Measurements from ENCODE around the gene CPNE5.
A peak's percentile ranks its signal among the peaks of the same experiment; 100 is the strongest.

The CPNE5 gene

DNA sequence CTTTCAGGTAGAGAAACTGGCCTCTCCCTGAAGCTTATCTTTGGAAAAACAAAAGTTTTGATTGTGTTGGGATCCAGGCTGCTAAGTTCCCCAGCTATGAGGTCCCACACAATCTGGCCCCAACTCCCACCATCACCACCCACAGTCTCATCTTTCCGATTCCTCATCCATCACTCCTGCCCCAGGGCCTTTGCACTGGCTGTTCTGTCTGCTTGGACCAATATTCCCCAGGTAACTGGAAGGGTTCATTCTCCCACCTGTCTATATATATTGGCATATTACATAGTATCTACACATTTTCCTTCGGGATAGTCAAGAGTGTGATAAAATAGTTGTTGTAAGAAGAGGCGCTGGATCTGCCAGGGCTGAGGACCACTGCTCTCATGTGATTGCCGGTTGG lies 52.0 kb downstream of the CPNE5 start:
- no peak for DNase-seq

DNA sequence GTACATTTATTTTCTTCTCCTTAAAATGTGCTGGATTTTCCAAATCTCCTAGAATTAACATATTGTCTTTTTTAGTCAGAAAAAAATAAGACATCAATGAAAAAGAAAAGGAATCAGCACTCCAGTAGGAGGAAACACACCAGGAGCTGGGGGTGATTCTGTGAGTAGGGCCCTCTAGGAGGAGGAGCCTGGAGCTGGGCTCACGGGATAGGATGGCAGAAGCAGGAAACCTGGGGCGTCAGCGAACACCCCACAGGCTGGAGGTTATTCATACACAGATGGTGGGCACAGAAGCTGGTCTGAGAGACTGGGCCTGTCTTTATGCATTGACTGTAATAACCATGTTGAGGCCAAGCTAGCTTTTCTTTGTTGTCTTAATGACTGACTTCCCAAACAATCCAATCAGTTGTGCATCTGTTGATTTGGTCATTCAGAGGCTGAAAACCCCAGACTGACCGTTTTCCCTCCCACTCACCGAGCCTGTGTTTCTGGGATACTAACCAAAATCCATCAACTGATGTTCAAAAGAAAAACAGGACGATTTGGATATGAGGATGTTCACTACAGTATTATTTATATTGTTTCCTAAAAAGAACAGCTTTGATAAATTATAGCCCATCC lies 53.1 kb downstream of the CPNE5 start:
- DNase-seq = no peak

DNA sequence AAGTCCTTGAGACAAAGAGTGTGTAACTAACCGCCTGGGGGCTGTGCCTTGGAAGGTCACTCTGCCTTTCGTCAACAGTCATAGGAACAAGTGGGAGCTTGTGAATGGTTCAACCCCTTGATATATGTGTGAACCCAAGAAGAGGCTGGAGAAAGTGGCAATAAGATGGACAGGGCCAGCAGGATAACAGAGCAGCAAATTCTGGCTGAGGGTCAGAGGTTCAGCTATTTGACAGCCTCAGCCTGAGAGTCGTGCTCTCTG lies 54.9 kb downstream of the CPNE5 start:
- DNase-seq = no peak

DNA sequence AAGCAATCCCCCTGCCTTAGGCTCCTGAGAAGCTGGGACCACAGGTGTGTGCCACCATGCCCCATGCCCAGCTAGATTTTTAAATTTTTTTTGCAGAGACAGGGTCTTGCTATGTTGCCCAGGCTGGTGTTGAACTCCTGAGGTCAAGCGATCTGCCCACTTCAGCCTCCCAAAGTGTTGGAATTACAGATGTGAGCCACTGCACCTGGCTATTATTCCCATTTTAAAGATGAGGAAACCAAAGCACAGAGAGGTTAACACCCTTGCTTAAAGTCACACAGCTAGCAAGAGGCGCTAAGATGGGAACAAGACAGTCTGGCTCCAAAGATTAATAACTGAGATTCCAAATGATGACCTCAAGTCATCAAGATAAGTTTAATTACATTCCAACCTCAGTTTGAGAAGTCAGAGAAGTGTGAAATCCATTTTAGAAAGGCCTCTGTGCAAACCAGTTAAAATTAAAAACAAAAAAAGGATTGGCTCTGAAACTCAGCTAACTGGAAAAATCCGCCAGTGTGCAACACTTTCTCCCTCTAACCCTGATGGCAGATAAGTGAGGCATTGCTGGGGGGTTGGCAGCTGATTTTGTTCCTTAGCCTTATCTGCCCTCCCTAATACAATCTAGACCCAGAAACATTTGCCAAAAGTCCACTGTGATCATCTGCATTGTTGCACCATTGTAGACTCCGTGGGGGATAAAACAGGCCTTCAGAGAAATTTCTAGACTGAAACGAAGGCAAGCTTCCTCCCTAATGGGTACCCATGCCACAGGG lies 55.5 kb downstream of the CPNE5 start:
- DNase-seq = no peak

DNA sequence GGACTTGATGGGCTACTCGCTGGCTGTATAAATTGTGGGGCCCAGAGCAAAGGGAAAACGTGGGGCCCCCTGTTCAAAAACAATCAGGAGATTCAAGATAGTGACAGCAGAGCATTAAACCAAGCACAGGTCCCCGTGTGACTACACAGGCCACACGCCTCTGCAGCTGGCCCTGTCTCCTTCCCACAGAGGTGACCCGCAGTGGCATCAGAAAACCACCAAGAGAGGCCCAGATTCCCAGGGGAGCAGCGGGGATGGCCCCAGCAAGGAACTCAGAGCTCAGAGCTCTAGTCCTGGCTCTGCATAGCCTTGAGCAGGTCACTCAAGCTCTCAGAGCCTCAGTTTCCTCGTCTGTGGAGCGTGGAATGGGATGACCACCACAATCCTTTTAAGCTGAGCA lies 57.6 kb downstream of the CPNE5 start:
- DNase-seq = no peak

DNA sequence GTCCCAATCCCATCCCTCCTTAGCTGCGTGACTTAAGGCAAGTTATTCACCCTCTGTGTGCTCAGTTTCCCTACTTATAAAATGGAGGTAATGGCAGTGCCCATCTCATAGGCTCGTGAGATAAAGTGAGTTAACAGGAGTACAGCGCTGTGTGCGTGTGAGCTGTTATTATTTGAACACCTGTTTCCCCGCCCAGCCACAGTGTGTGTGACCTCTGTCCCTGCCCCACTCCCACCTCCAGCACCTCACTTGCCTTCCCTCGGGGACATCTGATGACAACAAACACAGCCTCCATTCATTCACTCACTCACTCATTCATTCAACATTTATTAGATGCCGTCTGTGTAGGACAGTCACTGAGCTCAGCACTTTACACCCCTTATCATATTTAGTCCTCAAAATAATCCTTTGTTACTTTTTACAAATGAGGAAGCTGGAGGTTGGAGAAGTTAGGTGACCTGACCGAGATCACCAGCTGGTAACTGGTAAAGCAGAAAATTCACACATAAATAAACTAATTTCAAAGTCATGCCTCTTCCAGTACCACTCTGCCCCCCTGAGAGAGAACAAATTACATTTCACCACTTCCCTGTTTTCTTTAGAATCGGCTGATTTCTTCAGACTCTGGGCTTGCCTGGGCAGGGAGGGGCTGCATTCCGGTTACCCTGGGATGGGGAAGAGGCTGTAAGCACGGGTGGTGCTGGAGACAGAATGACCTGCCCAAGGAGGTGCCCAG lies 58.6 kb downstream of the CPNE5 start:
- no peak for DNase-seq

DNA sequence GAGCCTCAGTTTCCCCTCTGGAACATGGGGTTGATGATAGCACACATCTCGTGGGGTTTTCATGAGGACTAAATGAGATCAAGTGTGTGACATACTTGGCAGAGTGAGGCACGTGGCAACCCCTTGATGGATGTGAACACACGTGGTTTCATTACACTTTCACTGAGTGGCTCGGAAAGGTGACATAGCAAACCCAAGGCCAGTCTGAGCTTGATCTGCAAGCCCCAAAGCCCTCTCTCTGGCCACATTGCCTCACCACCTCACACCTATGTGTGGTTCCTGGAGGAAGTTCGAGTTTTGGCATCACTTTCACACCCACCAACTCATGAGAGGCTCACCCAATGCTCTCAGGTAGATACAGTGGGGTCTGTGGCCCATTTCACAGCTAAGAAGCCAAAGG lies 60.0 kb downstream of the CPNE5 start:
- DNase-seq = no peak

DNA sequence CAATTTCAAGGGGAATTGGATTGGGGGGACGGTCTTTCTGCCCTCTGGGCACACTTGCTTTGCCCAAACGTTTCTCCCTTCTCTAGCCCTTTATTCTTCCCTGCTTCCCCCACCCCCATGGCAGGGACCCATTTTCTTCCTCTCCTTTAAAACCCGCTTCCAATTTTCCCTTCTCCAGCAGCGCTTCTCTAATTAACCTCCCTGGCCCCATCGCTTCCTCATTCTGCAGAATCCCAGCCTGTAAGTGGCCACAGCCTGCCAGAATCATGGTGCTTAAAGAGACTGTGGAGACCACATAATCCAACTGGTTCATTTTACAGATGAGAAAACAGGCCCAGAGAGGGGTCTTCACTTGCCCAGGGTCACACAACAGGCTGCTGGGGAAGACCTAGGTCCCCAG lies 61.4 kb downstream of the CPNE5 start:
- no peak for DNase-seq

DNA sequence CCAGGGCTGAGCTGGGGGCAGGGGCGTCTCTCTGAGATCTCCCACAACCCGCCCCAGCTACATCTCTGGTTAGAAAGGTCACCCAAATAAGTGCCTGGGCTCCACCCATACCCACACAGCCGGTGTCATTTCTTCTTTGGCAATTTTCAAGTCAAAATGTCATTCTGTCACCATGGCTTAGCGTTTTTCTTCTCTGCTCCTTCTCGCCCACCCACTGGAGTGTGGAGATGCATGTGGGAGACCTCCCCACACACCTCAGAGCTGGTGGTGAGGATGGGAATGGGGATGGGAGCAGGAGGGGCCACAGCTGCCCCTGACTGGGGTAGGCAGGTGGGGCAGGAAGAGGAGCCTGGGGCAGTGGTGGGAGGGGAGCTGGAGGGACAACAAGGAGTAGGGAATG lies 63.1 kb downstream of the CPNE5 start:
- DNase-seq = no peak

DNA sequence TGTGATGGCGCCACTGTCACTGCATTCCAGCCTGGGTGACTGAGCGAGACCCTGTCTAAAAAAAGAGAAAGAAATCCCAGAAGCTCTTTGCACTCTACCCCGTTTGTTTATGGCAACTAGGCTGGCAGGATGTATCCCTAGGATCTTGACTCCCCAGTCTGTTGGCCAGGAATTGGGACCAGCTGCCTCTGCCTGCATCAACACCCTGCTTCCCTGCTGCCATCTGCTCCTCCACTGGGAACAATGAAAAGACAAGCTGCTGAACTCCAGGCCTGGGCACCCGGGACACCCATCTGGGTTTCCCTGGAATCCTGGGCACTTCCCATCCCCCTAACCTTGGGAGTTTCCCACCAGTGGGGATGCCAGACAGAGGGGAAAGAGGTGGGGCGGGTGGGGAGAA lies 64.9 kb downstream of the CPNE5 start:
- DNase-seq = no peak

DNA sequence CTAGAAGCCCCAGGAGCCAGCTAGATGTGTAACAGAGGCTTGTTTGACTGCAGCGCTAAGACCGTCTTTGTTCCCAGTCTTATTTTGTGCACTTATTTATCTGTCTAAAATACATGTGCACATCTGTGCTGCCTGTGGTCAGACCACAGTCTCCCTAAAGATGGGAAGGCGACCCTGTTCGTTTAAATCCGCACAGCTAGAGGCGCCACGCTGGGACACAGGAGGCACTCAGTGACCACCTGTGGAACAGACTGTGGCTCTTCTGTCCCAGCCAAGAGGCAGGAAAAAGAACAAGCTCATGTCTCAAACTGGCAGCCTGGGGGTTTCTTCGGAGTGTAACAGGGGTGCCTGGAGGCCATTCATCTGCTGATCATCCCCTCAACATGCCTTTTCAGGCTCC lies 66.8 kb downstream of the CPNE5 start:
- no peak for DNase-seq

DNA sequence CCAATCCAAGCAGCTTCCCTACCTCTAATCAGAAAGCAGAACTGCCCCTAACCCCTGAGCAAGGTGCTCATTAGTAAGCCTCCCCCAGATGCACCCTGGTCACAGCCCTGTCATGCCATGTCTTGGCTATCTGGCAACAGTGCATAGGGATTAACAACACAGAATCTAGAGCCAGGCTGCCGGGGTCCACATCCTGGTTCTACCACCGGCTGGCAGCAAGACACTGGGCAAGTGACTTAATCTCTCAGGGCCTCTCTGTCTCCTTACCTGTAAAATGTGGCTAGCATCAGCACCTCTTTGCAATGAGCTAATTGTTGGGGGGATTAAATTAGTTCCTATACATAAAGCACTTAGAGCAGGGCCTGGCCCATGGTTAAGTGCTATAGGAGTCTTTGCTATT lies 68.1 kb downstream of the CPNE5 start:
- no peak for DNase-seq

DNA sequence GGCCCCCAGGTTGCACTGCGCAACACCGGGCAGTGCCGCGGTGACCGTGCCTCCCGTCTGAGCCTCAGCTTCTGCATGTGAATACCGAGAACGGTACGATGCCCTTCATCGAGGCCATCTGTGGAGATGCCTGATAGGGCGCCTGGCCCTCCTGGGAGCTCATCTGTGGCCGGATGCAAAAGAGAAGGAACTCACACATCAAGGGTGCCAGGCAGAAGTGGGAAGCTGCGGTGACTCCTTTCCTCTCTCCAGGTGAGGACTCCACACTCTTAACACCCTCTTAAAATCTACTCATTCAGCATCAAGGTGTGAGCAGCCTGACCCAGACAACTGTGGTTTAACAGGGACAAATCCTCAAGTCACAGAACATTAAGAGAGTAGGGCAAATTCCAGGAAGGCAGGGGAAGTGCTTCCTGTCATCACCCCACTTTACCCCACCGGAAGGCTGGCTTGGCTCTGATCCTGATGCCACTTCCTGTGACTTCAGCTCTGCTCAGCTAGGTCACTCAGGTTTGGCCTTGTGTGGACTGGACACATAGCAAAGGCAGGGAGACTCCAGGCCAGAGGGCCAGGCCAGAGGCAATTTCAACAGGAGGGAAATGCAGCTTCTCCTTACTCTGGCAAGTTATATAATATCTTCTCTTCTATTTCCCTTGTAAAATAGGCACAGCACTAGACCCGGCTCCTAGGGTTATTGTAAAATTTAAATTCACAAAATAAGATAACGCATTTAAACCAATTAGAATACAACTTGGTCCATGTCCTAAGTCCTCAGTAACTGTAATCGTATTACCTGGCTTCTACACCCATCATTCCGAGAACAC lies 69.4 kb downstream of the CPNE5 start:
- DNase-seq = no peak

DNA sequence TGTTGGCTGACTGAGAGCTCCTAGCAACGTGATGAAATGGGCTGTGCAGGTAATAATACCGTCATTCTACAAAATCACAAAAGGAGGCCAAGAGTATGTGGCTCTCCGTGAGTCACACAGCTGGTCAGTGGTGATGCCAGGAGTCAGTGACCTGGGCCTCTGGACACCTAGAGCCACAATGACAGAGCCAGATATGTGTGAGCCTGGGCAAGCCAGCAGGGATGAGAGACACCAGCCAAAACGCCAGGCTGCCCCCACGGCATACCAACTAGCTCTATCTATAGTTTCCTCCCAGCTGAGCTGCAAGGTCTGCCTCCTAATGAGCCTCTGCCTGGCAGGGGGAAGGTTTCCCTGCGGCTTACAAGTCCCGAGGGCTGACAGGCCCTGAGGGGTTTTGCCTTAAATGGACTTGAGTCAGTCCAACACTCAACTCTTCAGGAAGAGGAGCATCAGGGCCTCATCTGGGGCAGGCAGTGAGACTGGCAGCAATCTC lies 70.0 kb downstream of the CPNE5 start:
- DNase-seq = no peak

DNA sequence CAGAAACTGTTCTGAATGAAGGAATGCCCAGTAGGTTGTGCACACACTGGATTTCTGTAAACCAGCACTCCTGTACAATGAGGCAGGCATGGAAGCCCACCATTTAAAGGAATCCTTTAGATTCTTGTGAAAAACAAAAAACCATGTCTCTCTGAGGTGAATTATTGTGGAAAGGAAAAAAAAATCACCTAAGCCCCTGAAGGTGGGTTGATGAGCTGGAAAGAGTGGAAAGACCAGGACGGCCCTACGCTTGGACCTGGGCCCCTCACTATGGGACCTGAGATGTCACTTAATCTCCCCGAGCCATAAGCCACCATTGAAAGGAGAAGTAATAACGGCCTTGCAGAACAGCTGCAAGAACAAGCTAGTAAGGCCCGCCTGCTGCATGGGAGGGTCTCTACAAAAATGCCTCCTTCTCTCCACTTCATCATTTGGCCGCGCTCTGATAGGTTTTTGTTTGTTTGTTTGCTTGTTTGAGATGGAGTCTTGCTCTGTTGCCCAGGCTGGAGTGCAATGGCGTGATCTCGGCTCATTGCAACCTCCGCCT lies 72.8 kb downstream of the CPNE5 start:
- no peak for DNase-seq

DNA sequence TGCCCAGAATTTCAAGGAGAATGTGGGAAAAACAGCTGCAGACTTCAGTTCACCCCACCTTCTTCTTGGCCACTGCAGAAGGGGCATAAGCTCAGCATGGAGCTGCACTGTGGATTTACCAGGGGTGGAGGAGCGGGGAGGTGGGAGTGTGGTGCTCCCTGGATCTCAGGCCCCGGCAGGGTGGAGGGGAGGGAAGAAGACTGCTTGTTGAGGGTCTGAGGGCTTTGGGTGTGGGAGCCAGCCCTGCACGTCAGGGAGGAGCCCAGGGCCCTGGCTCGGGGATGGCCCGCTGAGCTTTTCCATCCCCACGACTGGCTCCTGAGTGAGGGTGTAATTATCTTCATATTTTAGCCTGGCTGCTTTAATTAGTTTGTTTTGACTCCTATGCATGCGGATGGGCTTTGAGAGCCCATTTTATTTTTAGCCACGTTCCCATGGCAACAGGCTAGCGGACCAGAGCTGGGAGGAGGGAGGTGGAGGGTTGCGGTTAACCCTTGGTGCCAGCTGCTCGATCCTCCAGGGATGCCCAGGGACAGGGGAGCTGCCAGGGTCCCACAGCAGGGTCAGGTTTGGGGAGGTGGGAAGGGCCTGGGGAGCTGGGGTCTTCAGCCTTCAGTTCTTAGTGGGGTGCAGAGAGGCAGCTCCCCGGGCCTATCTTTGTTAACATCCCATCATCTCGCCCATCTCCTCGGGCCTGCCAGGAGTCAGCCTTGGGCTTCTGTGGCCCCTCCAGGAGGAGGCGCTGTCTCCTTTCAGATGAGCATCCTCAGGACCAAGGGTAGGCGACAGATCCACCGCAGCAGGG lies 73.4 kb downstream of the CPNE5 start:
- DNase-seq = peak; percentile 80

DNA sequence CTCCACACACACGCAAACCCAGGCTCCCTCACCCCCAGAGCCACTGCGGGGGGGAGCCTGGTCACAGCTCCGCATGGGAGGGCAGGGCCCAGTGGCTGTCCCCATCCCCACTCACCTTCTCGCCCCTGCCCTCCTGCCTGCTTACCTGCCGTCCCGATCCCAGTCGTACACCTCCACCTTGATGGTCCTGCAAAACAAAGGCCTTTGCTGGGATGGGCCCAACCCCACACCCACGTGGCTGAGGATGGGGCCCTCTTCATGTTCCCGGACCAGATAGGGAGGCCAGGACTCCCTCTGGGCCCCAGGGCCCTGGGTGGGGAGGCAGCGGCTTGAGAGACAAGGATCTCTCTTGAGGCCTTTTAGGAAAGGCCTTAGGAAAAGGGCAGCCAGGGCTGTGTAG lies 74.1 kb downstream of the CPNE5 start:
- DNase-seq = no peak

DNA sequence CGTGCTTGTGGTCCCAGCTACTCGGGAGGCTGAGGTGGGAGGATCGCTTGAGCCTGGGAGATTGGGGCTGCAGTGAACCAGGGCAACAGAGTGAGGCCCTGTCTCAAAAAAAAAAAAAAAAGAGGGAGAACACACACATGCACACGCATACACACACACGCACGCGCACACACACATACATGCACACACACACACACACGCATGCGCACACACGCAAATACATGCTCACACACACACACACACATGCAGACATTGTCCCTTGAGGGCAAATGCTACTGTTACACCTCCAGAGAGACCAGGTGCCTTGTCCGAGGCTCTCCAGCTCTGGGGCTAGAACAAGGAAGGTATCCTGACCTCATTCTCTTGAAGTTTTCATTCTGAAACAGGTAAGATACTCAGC lies 77.1 kb downstream of the CPNE5 start:
- DNase-seq = no peak

DNA sequence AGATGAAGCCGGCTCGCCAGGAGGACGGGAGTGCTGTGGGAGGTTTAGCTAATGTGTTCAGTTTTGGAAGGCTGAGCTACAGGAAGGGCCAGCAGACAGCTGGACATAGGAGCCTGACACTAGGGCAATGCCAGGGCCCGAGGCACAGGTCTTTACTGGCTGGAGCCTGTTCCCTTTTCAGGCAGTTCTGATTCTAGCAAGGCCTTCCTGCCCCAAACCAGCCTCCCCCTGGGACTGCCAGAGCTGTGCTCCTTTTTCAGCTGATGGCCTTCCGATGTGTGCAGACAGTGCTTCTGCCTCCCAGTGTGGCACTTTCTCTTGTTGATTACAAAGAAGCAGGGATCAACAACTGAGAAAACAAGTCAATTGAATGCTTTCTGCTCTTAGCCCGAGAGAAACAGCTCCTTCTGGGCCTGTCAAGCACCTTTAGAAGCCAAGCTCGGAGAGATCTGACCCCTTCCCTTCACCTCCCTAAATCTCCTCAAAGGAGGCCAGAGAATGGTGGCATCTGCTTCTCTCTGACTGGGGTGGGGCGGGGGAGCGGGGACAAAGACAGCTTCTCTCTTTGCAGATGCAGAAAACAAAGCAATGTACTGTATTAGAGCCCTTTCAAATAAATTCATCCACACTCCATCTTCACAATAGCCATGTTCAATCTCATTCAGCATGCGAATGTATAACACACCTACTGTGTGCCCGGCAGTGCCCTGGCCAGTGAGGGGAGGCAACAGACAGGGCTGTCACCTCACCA lies 78.4 kb downstream of the CPNE5 start:
- DNase-seq = no peak

DNA sequence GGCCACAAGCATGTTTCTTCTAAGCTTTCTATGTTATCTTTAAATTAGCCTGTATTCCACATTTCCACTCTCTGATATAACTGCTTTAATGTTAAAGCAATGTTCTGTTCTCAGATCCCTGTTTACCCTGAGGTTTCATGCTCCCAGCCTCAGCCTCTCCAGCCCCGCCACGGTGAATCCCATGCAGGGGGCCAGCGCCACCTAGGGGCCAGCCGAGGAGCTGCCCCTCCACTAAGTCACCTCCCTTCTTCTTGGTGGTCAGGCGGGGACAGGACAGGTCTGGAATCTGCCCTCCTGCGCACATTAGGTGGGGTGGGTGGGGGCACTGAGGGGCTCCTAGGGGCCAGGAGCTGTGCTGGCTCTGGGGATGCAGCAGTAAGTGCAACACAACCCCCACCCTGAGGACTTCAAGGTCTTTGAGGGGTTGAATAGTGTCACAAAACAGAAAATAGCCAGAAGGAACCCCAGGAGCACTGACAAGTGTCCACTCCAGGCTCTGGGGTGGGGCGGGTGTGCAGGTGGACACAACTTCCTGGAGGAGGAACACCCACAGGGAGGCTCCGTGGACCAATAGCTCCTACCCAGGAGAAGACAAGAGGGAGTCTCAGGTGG lies 80.0 kb downstream of the CPNE5 start:
- DNase-seq = peak; percentile 85

DNA sequence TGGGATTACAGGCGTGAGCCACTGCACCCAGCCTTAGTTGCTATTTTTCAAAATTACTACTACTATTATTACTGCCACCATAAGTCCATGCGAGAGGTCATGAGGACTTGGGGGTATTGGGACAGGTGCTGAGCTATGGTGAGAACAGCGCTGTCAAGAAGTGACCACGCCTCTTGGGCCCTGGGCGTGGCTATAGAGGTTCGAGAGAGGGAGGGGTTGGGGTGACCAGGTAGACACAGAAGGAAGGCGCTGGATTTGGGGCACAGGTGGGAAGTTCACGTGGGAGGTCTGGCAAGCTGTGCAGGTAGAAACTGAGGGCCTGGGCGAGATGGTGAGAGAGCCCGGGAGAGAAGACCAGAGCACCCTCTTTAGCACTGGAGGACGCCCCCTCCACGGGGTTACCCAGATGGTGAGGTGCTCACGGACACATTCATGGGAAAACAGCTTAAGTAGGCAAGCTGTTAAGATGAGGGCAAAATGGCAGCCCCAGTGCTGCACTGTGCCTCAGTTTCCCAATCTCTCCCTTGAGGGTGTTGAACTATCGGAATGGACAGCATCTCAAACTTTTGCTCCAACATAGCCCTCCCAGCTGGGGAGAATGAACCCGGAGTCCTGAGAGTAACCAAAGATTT lies 80.6 kb downstream of the CPNE5 start:
- no peak for DNase-seq
